ENCODE data around the gene ANAPC2. TPM values are rescaled to one million over a fixed set of nuclear protein-coding genes. Genes with fewer than 3 reads are reported as not detected.

The ANAPC2 gene
- total RNA-seq, 2 donors from 2014 or later = 66.5 to 69.2 TPM

DNA sequence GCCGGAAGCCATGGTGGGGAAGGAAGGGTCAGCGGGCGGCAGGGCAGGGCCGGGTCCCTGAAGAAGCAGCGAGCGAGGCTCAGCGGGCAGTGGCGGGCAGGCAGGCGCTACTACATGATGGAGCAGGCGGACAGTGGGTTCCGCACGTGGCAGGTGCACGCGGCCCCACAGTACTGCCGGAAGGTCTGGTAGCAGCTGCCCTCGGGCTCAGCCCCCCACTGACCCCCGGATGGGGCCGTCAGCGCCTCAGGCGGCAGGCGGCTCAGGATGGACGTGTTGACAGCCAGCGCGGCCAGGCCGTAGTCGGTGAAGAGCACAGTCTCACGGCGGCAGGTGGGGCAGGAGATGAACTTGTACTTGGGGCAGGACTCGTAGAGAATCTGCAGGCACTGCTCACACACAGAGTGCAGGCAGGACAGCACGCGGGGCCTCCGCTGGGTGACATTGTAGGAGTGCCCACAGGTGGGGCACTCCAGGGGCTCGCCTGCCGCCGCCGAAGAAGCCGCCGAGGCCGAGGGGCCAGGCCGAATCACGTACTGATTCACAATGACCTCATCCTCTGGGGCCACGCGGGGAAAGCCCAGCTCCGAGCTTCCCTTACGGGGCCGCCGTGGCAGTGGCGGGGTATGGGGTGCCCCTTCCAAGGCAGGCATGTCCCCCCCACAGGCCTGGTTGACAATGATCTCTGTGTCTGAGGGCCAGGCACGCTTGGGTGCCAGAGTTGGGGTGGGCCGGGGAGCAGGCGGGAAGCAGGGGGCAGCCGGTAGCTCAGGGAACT is 32.1 kb upstream of the ANAPC2 start:
- TF ChIP-seq, protein P1, sequence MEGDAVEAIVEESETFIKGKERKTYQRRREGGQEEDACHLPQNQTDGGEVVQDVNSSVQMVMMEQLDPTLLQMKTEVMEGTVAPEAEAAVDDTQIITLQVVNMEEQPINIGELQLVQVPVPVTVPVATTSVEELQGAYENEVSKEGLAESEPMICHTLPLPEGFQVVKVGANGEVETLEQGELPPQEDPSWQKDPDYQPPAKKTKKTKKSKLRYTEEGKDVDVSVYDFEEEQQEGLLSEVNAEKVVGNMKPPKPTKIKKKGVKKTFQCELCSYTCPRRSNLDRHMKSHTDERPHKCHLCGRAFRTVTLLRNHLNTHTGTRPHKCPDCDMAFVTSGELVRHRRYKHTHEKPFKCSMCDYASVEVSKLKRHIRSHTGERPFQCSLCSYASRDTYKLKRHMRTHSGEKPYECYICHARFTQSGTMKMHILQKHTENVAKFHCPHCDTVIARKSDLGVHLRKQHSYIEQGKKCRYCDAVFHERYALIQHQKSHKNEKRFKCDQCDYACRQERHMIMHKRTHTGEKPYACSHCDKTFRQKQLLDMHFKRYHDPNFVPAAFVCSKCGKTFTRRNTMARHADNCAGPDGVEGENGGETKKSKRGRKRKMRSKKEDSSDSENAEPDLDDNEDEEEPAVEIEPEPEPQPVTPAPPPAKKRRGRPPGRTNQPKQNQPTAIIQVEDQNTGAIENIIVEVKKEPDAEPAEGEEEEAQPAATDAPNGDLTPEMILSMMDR (conservative IDR thresholded peaks at IDR 0.05) = no peak
- Histone ChIP-seq H3K9me3 (ENCODE audit: control insufficient read depth, low read length) (no peaks in the 10 kb centered on the region), H3K27ac (ENCODE audit: low read depth, low read length) (no peak overlapping the region), H3K36me3 (ENCODE audit: control insufficient read depth, insufficient read depth, low read length) (no peaks in the 10 kb centered on the region), H3K27me3 (ENCODE audit: control insufficient read depth, insufficient read depth, low read length, poor library complexity, severe bottlenecking) (no peaks in the 10 kb centered on the region), H3K9ac (ENCODE audit: extremely low read depth, low read length, poor library complexity, severe bottlenecking) (no peak overlapping the region), H3K4me1 (ENCODE audit: control insufficient read depth, insufficient read depth, low read length) (peaks cover 23% of the 10 kb centered on the region), H3K4me3 (ENCODE audit: low read length) (no peak overlapping the region)
- no peak for DNase-seq
- Mint-ChIP-seq H3K9me3 (no peaks in the 10 kb centered on the region), H3K36me3 (ENCODE audit: low read depth) (peaks cover 6% of the 10 kb centered on the region), H3K4me1 (peaks cover 15% of the 10 kb centered on the region), H3K27ac (peak overlapping the region; percentile 48), H3K27me3 (ENCODE audit: insufficient read depth) (no peaks in the 10 kb centered on the region), H3K4me3 (peak overlapping the region; percentile 30)
- 95% methylated on average over 42 to 52 of the region's 52 CpGs for WGBS, 2 experiments (ENCODE audit: insufficient coverage in 1 of 2, insufficient read length in 1 of 2)

DNA sequence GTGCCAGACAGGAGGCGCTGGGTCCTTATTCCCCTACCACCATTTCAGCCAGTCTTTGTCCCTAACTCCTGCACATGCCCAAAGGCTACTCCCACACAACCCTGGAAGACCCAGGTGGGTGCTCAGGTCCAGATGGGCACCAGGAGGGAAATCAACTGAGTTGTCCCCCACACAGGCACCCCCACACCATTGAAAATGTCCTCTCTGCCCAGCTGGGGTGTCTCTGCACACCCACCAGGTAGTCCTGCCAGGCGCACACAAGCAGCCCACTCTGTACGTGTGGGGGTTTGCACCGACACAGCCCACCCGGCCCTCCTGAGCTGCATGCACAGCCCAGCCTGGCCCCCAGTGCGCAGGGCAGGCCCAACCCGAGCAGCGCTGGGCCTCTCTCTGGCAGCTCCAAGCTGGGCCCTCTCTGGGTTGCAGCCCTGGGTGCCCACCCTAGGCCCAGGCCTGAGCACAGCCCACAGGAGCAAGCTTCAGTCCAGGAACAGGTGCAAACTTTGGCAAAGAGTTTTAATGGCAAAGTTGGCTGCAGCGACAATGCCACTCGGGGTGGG is 31.5 kb upstream of the ANAPC2 start:
- Mint-ChIP-seq H3K4me3 (peak overlapping the region; percentile 19), H3K4me1 (peaks cover 15% of the 10 kb centered on the region), H3K36me3 (ENCODE audit: low read depth) (peaks cover 7% of the 10 kb centered on the region), H3K9me3 (no peaks in the 10 kb centered on the region), H3K27me3 (ENCODE audit: insufficient read depth) (no peaks in the 10 kb centered on the region), H3K27ac (peak overlapping the region; percentile 48)
- no peak for DNase-seq
- Histone ChIP-seq H3K27me3 (ENCODE audit: control insufficient read depth, insufficient read depth, low read length, poor library complexity, severe bottlenecking) (no peaks in the 10 kb centered on the region), H3K9me3 (ENCODE audit: control insufficient read depth, low read length) (no peaks in the 10 kb centered on the region), H3K36me3 (ENCODE audit: control insufficient read depth, insufficient read depth, low read length) (peaks cover 1% of the 10 kb centered on the region), H3K4me1 (ENCODE audit: control insufficient read depth, insufficient read depth, low read length) (peaks cover 23% of the 10 kb centered on the region), H3K27ac (ENCODE audit: low read depth, low read length) (no peak overlapping the region), H3K4me3 (ENCODE audit: low read length) (no peak overlapping the region), H3K9ac (ENCODE audit: extremely low read depth, low read length, poor library complexity, severe bottlenecking) (no peak overlapping the region)
- WGBS, 2 experiments (ENCODE audit: insufficient coverage in 1 of 2, insufficient read length in 1 of 2) = 93 to 97% methylated on average over 8 to 10 of the region's 10 CpGs
- TF ChIP-seq, protein P1 (conservative IDR thresholded peaks at IDR 0.05) = no peak

DNA sequence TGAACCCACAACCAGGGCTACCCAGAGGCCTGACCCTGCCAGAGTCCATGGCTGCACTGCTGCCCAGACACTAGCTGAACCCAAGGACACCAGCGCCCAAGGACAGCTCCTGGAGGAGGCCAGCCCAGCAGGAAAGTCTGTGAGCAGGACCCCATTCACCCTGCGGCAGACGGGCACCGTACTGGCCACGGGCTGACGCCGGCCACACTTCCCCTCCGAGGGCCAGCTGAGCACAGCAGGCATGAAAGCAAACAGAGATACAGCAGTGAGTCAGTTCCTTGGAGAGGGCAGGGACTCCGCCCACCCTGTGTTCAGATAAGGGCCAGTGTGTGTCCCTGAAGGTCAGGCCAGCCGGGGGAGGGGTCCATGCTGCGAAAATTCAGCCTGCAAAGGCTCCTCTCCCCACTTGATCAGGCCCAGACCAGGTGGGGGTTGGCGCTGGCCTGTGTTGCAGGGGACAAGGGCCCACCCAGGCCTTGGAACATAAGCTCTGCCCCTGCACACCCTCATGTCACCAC is 30.5 kb upstream of the ANAPC2 start:
- Mint-ChIP-seq H3K4me1 (peaks cover 15% of the 10 kb centered on the region), H3K4me3 (peak overlapping the region; percentile 19), H3K27me3 (ENCODE audit: insufficient read depth) (no peaks in the 10 kb centered on the region), H3K27ac (peak overlapping the region; percentile 76), H3K36me3 (ENCODE audit: low read depth) (peaks cover 7% of the 10 kb centered on the region), H3K9me3 (no peaks in the 10 kb centered on the region)
- Histone ChIP-seq H3K27ac (ENCODE audit: low read depth, low read length) (no peak overlapping the region), H3K36me3 (ENCODE audit: control insufficient read depth, insufficient read depth, low read length) (peaks cover 8% of the 10 kb centered on the region), H3K4me1 (ENCODE audit: control insufficient read depth, insufficient read depth, low read length) (peaks cover 23% of the 10 kb centered on the region), H3K9ac (ENCODE audit: extremely low read depth, low read length, poor library complexity, severe bottlenecking) (peak overlapping the region; percentile 30), H3K4me3 (ENCODE audit: low read length) (no peak overlapping the region), H3K9me3 (ENCODE audit: control insufficient read depth, low read length) (no peaks in the 10 kb centered on the region), H3K27me3 (ENCODE audit: control insufficient read depth, insufficient read depth, low read length, poor library complexity, severe bottlenecking) (no peaks in the 10 kb centered on the region)
- 51 to 58% methylated on average over 6 to 12 of the region's 12 CpGs for WGBS, 2 experiments (ENCODE audit: insufficient coverage in 1 of 2, insufficient read length in 1 of 2)
- TF ChIP-seq, protein P1 (conservative IDR thresholded peaks at IDR 0.05) = no peak
- DNase-seq = peak; percentile 81
